HepG2 (cell line): ENCODE measurements around the gene FOXA3. TPM values are rescaled to one million over a fixed set of nuclear protein-coding genes. Genes with fewer than 3 reads are reported as not detected.
A peak's percentile ranks its signal among the peaks of the same experiment; 100 is the strongest.

ENCODE experiments used
- ELF3 ChIP-seq: IDR thresholded peaks from 2 replicates; pipeline ENCODE4 v1.6.1; 2016; ENCODE audit warnings: missing genetic modification reagents, missing compliant biosample characterization
- HNRNPK ChIP-seq: fragments of 200-400 bp; formaldehyde crosslinking; IDR thresholded peaks from 2 replicates; pipeline ENCODE4 v1.6.1; 2018; ENCODE audit warnings: low read length, low read depth, moderate library complexity, mild to moderate bottlenecking; ENCODE audit not compliant: poor library complexity, severe bottlenecking
- MATR3 ChIP-seq: sonication (generic); formaldehyde crosslinking; IDR thresholded peaks from 2 replicates; pipeline ENCODE4 v1.4.0; 2020; ENCODE audit warnings: missing genetic modification reagents
- PHF8 ChIP-seq: sonication (generic); formaldehyde crosslinking; IDR thresholded peaks from 2 replicates; pipeline ENCODE4 v1.5.0; 2020; ENCODE audit warnings: missing genetic modification reagents
- RELA ChIP-seq: sonication (generic); formaldehyde crosslinking; IDR thresholded peaks from 2 replicates; pipeline ENCODE4 v1.4.0; 2020; ENCODE audit warnings: missing genetic modification reagents
- ZBTB20 ChIP-seq: sonication (generic); formaldehyde crosslinking; IDR thresholded peaks from 2 replicates; pipeline ENCODE4 v1.8.1; 2023; ENCODE audit warnings: missing genetic modification reagents, low read depth, mild to moderate bottlenecking, borderline replicate concordance
- ZNF224 ChIP-seq: sonication (generic); formaldehyde crosslinking; IDR thresholded peaks from 2 replicates; pipeline ENCODE4 v1.5.0; 2020; ENCODE audit warnings: mild to moderate bottlenecking, missing genetic modification reagents
- polyA plus RNA-seq, 8 experiments: library from polyadenylated mRNA; depleted of rRNA in 3 of 8; stranded (reverse) in 7 of 8; unstranded in 1 of 8; fragments of >200 nt; fragmentation: Illumina TruSeq in 4 of 8; extraction: Trizol in 4 of 8; gene quantifications; 2 replicates each; pipeline versions ENCODE4 v1.2.1 to v1.2.3, GENCODE V29; 2011 to 2016; ENCODE audit warnings: low read depth in 4 of 8, missing spikeins in 1 of 8, mixed read lengths in 1 of 8; ENCODE audit not compliant: insufficient read depth in 1 of 8
- total RNA-seq, 5 experiments: library from RNA; depleted of rRNA; stranded (reverse); fragments of >200 nt; fragmentation: Illumina TruSeq; extraction: Trizol; gene quantifications; 2 replicates each; pipeline ENCODE4 v1.2.3, GENCODE V29; 2016; ENCODE audit warnings: low read depth in 1 of 5
- TF ChIP-seq, protein P1 (sequence below): sonication (generic); formaldehyde crosslinking; IDR thresholded peaks from 2 replicates; pipeline ENCODE4 v1.4.0; 2020; ENCODE audit warnings: missing genetic modification reagents, mild to moderate bottlenecking, borderline replicate concordance
- TF ChIP-seq, protein P2 (sequence below): sonication (generic); formaldehyde crosslinking; IDR thresholded peaks from 2 replicates; pipeline ENCODE4 v1.4.0; 2020; ENCODE audit warnings: missing genetic modification reagents; ENCODE audit errors: not compliant biosample characterization
- TF ChIP-seq, protein P3 (sequence below): sonication (generic); formaldehyde crosslinking; IDR thresholded peaks from 2 replicates; pipeline ENCODE4 v1.4.0; 2020; ENCODE audit warnings: missing genetic modification reagents

Gene FOXA3
- total and polyA plus RNA-seq, 2 of the 13 experiments (the other 11 are each of a cell fraction or from before 2014, with no cell fraction given), result 29.8 to 47.6 TPM

DNA sequence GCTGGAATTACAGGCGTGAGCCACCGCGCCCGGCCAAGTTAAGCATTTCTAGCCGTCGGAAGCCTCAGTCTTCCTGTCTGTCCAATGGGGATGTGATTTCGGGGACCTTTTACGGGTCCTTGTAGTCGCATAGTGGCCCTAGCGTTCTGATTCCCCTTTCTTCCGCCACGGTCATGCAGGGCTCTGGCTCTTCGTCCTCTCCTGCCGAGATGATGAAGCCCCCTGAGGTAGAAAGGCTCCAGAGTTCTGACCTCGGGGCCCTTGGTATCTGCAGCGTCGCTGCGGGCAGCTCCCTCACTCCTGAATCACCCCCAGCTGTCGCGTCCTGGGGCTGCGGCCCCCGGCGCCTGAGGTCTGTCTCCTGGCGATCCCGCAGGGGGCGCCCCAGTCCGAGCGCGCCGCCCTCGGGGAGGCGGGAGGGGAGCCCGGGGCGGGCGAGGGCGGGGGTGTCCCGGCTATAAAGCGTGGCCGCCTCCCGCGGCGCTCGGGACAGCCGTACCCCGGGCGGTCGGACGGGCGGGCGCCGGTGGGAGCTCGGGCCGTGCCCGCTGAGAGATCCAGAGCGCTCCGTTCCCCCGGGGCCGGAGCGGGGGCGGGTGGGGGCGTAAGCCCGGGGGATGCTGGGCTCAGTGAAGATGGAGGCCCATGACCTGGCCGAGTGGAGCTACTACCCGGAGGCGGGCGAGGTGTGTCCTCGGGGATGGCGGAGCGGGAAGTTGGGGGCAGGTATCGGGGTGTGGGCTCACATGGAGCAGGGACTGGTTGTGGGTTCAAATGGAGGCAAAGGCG lies at the start of gene FOXA3 (continued):
- TF ChIP-seq ZBTB20 (CRISPR knock-in tag), result no peak
- TF ChIP-seq ZNF224 (CRISPR knock-in tag), result no peak
- TF ChIP-seq HNRNPK, result no peak
- TF ChIP-seq, protein P1, sequence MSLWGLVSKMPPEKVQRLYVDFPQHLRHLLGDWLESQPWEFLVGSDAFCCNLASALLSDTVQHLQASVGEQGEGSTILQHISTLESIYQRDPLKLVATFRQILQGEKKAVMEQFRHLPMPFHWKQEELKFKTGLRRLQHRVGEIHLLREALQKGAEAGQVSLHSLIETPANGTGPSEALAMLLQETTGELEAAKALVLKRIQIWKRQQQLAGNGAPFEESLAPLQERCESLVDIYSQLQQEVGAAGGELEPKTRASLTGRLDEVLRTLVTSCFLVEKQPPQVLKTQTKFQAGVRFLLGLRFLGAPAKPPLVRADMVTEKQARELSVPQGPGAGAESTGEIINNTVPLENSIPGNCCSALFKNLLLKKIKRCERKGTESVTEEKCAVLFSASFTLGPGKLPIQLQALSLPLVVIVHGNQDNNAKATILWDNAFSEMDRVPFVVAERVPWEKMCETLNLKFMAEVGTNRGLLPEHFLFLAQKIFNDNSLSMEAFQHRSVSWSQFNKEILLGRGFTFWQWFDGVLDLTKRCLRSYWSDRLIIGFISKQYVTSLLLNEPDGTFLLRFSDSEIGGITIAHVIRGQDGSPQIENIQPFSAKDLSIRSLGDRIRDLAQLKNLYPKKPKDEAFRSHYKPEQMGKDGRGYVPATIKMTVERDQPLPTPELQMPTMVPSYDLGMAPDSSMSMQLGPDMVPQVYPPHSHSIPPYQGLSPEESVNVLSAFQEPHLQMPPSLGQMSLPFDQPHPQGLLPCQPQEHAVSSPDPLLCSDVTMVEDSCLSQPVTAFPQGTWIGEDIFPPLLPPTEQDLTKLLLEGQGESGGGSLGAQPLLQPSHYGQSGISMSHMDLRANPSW (CRISPR knock-in tag), result no peak
- TF ChIP-seq ELF3 (CRISPR knock-in tag), result no peak
- no peak for TF ChIP-seq RELA (CRISPR knock-in tag)
- TF ChIP-seq MATR3 (CRISPR knock-in tag), result no peak
- TF ChIP-seq, protein P2, sequence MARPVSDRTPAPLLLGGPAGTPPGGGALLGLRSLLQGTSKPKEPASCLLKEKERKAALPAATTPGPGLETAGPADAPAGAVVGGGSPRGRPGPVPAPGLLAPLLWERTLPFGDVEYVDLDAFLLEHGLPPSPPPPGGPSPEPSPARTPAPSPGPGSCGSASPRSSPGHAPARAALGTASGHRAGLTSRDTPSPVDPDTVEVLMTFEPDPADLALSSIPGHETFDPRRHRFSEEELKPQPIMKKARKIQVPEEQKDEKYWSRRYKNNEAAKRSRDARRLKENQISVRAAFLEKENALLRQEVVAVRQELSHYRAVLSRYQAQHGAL (CRISPR knock-in tag), result no peak
- peak; percentile 42 for TF ChIP-seq PHF8 (CRISPR knock-in tag)
- TF ChIP-seq, protein P3, sequence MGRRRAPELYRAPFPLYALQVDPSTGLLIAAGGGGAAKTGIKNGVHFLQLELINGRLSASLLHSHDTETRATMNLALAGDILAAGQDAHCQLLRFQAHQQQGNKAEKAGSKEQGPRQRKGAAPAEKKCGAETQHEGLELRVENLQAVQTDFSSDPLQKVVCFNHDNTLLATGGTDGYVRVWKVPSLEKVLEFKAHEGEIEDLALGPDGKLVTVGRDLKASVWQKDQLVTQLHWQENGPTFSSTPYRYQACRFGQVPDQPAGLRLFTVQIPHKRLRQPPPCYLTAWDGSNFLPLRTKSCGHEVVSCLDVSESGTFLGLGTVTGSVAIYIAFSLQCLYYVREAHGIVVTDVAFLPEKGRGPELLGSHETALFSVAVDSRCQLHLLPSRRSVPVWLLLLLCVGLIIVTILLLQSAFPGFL (CRISPR knock-in tag), result no peak
- TF ChIP-seq, all 625 proteins: peak for 169
